Dendritic cell treated with granulocyte-macrophage colony-stimulating factor and Interleukin-4, amounts not matched to agents 40 ng/mL and 50 ng/mL, for 4 days (primary cell): ENCODE results near the gene GNLY.
"Not testable (repeated sequence)": the region's sequence is repeated elsewhere in the genome, so short reads cannot be mapped to it uniquely, and the experiment has no call there.

Source experiments
- H3K27ac Mint-ChIP-seq: one replicate; pipeline ENCODE4 v1.8.0; 2022; ENCODE audit warnings: mild to moderate bottlenecking, mixed read lengths
- H3K27me3 Mint-ChIP-seq: one replicate; pipeline ENCODE4 v1.8.0; 2022; ENCODE audit warnings: mild to moderate bottlenecking, mixed read lengths
- H3K36me3 Mint-ChIP-seq: one replicate; pipeline ENCODE4 v1.8.0; 2022; ENCODE audit warnings: low read depth, mixed read lengths
- H3K4me1 Mint-ChIP-seq: one replicate; pipeline ENCODE4 v1.8.0; 2022; ENCODE audit warnings: low read depth, mixed read lengths
- H3K4me3 Mint-ChIP-seq: one replicate; pipeline ENCODE4 v1.8.0; 2022; ENCODE audit warnings: mild to moderate bottlenecking, moderate library complexity, mixed read lengths
- H3K9me3 Mint-ChIP-seq: one replicate; pipeline ENCODE4 v1.8.0; 2022; ENCODE audit warnings: mixed read lengths
- intact Hi-C: fragments of 100-400 bp; cut with micrococcal nuclease; formaldehyde crosslinking; loops from one replicate; pipeline ENCODE4 v1.15.0; 2022

GNLY gene

GRCh38 chr2:85659324-85659981 lies 34.7 kb upstream of the GNLY start:
- Mint-ChIP-seq H3K27me3 (no peaks in the 10 kb centered on the region), H3K4me3 (no peak overlapping the region), H3K9me3 (no peaks in the 10 kb centered on the region), H3K27ac (no peak overlapping the region), H3K36me3 (peaks cover 45% of the 10 kb centered on the region), H3K4me1 (no peaks in the 10 kb centered on the region)
- intact Hi-C loops = no loop called here

DNA sequence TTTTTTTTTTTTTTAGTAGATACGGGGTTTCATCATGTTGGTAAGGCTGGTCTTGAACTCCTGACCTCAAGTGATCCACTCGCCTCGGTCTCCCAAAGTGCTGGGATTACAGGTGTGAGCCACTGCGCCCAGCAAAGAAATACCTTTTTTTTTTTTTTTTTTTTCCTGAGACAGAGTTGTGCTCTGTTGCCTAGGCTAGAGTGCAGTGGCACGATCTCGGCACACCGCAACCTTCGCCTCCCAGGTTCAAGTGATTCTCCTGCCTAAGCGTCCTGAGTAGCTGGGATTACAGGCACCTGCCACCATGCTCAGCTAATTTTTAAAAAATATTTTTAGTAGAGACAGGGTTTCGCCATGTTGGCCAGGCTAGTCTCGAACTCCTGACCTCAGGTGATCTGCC lies 33.9 kb upstream of the GNLY start:
- H3K36me3 Mint-ChIP-seq = peaks cover 40% of the 10 kb centered on the region
- H3K9me3 Mint-ChIP-seq, H3K4me1 Mint-ChIP-seq, intact Hi-C loops, H3K27ac Mint-ChIP-seq, H3K4me3 Mint-ChIP-seq, H3K27me3 Mint-ChIP-seq: not testable (repeated sequence)

- H3K36me3 Mint-ChIP-seq = peaks cover 39% of the 10 kb centered on the region
- H3K9me3 Mint-ChIP-seq = no peaks in the 10 kb centered on the region
Observed at GRCh38 chr2:85660725-85661124, 33.4 kb upstream of the GNLY start.

DNA sequence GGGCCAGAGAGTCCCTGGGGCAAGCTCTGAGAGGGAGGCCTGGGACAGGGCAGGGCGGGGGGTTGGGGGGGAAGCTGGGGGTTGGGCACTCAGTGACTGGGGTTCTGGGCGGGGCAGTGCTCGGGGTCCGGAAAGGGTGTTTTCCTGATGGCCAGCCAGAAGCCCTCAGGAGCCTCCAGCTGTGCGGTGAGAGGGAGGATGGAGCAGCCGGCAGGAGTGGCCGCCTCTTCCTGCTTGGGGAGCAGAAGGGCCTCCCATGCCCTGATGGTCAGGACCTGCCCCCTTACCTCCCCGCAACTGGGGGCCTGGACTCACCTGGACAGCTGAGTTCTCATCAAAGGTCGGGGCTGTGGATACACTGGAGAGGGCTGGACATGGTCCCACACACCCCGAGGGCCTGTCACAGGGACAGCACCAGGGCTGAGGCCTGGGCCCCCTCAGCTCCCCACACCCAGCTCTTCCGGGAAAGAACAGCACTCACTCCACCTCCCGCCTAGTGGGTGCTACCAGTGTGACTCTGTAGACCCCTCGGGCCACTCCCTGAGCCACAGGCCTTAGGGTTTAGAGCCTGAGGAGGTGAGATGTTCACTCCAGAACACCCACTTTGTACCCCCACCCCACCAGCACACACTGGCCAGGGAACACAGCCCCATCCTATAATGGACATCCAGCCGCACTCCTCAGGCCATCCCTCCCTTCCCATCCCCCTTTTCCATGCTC lies 32.9 kb upstream of the GNLY start:
- H3K27ac Mint-ChIP-seq = no peak overlapping the region
- H3K27me3 Mint-ChIP-seq = no peaks in the 10 kb centered on the region
- no peak overlapping the region for H3K4me3 Mint-ChIP-seq
- peaks cover 8% of the 10 kb centered on the region for H3K4me1 Mint-ChIP-seq
- H3K9me3 Mint-ChIP-seq = no peaks in the 10 kb centered on the region
- H3K36me3 Mint-ChIP-seq = peaks cover 33% of the 10 kb centered on the region
- intact Hi-C loops = no loop called here

More at GRCh38 chr2:85660725-85661124, 33.4 kb upstream of the GNLY start:
- H3K27me3 Mint-ChIP-seq = no peaks in the 10 kb centered on the region
- H3K4me3 Mint-ChIP-seq = no peak overlapping the region
- no peak overlapping the region for H3K27ac Mint-ChIP-seq
- intact Hi-C loops = no loop called here
- H3K4me1 Mint-ChIP-seq = peaks cover 2% of the 10 kb centered on the region

DNA sequence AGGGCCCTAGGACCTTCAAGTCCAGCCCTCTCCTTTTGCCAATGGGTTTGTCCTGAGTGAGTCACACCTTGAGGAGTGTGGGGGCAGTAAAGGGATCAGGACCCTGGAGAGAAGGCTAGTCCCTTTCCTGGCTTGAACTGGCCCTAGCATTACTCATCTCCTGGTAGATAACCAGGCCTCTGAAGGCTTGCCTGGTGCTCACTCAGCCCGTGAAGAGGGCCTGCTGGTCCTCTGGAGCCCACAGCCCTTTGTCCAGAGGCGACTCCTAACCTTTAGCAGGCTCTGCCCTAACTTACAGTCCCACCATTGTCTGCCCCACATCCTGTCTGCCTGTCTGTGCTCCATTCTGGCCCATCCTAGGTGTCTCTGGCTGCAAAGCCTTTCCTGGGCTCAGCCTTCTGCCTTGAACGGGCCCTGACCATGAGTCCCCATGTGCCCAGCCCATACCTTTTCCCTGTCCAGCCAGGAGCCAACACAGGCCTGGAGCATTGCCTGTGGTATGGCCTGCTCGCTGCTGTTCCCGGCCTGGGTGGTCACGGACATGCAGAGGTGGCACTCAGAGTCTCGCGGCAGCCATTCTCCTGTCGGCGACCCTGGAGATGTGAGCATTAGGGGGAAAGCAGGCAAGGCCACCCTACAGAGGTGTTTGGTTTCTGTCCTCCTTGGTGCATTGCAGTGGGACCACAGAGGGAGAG lies 31.1 kb upstream of the GNLY start:
- Mint-ChIP-seq H3K4me1 (peaks cover 20% of the 10 kb centered on the region), H3K36me3 (peaks cover 17% of the 10 kb centered on the region), H3K27ac (no peak overlapping the region), H3K27me3 (peaks cover 2% of the 10 kb centered on the region), H3K4me3 (no peak overlapping the region), H3K9me3 (no peaks in the 10 kb centered on the region)
- intact Hi-C loops = no loop called here

GRCh38 chr2:85663594-85664565 lies 30.3 kb upstream of the GNLY start:
- no peaks in the 10 kb centered on the region for H3K9me3 Mint-ChIP-seq
- peaks cover 8% of the 10 kb centered on the region for H3K36me3 Mint-ChIP-seq
- peaks cover 29% of the 10 kb centered on the region for H3K4me1 Mint-ChIP-seq
- peaks cover 2% of the 10 kb centered on the region for H3K27me3 Mint-ChIP-seq
- no peak overlapping the region for H3K27ac Mint-ChIP-seq
- H3K4me3 Mint-ChIP-seq = no peak overlapping the region
- intact Hi-C loops = no loop called here

GRCh38 chr2:85665264-85665937 lies 28.8 kb upstream of the GNLY start:
- H3K27me3 Mint-ChIP-seq = peaks cover 2% of the 10 kb centered on the region
- peaks cover 36% of the 10 kb centered on the region for H3K4me1 Mint-ChIP-seq
- no peak overlapping the region for H3K4me3 Mint-ChIP-seq
- H3K27ac Mint-ChIP-seq = peak overlapping the region; percentile 69
- H3K36me3 Mint-ChIP-seq = no peaks in the 10 kb centered on the region
- H3K9me3 Mint-ChIP-seq = no peaks in the 10 kb centered on the region
- intact Hi-C loops = no loop called here

GRCh38 chr2:85666016-85666415 lies 28.1 kb upstream of the GNLY start:
- Mint-ChIP-seq H3K4me3 (no peak overlapping the region), H3K4me1 (peaks cover 40% of the 10 kb centered on the region), H3K36me3 (no peaks in the 10 kb centered on the region), H3K27me3 (peaks cover 2% of the 10 kb centered on the region), H3K9me3 (no peaks in the 10 kb centered on the region), H3K27ac (peak overlapping the region; percentile 69)
- intact Hi-C loops = no loop called here

DNA sequence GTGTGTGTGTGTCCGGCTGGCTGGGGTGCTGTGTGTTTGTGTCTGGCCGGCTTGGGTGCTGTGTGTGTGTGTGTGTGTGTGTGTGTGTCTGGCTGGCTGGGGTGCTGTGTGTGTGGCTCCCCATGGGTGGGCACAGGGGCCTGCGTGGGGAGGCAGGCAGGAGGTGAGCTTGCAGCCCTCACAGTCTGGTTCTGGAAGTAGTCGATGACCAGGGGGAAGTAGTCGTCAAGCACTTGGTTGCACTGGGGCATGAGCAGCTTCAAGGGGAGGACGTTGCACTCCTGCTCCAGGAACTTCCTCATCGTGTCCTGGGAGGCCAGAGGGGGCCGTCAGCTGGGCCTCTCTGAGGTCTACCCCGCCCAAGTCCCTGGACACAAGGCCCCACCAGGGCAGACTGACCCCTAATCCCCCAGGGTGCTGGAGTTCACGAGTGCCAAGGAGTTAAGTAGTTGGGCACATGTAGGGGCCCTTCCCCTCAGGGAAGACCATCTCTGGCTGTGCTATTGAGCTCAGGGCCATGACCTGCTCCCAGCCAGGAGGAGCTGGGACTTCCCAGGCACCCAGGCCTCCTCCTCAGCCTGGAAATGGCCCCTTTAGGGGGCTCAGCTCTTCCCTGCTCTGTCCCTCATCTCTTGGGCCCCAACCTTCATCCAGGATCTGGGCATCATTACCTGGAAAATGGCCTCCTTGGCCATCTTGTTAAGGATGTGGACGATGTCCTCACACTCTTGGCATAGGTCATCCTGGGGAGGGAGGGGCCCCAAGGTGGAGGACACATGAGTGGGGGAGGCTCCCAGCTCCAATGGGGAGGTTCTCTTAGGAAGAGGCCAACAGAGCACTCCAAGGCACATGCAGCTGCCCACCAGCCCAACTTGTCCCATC lies 27.5 kb upstream of the GNLY start:
- Mint-ChIP-seq H3K9me3 (no peaks in the 10 kb centered on the region), H3K4me3 (no peak overlapping the region), H3K27ac (peak overlapping the region; percentile 69), H3K4me1 (peaks cover 40% of the 10 kb centered on the region), H3K27me3 (peaks cover 5% of the 10 kb centered on the region), H3K36me3 (no peaks in the 10 kb centered on the region)
- intact Hi-C loops = no loop called here

- H3K27ac Mint-ChIP-seq = no peak overlapping the region
- no peaks in the 10 kb centered on the region for H3K36me3 Mint-ChIP-seq
- no peak overlapping the region for H3K4me3 Mint-ChIP-seq
- no peaks in the 10 kb centered on the region for H3K9me3 Mint-ChIP-seq
- H3K4me1 Mint-ChIP-seq = peaks cover 45% of the 10 kb centered on the region
- intact Hi-C loops = no loop called here
- H3K27me3 Mint-ChIP-seq = peaks cover 5% of the 10 kb centered on the region
Observed at GRCh38 chr2:85667561-85668008, 26.6 kb upstream of the GNLY start.

DNA sequence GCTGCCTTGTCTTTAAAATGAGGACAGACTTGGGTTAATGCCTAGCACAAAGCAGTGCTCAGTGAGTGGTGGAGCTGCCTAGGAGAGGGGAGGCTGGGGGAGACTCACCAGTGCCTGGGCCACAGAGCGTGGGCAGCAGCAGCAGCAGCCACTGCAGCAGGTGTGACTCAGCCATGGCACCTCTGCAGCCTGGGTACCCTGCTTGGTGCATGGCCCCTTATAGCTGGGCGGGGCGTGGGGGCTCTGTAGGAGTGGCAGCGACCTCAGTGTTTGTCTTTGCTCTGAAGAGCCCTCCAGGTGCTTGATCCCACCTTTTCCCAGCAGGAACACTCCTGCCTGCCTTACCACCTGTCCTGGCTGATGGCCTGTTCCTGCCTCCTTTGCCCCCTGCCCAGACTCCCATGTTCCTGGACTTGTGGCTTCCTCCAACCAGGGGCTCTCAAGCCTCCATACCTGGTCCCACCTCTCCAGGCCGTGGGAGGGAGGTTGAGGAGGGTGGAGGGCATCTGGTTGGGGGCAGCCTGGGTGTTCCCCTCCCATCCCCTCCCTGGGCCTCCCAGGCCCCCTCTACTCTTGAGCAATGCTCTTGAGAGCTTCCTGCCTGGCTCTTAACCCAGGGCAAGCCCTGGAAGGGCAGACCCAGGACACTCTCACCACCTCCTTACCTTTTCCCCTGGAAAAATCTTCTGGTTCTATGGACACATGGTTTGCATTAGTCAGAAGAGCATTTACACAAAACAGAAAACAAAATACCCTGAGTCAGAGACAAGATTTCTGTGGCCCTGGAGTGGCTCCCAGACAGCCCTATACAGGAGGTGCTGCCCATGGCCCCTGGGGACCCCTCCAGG lies 25.9 kb upstream of the GNLY start, which contains the start of gene SFTPB:
TSS of gene SFTPB (minus strand) at position 191 of the 848 bp plus-strand sequence. CDS start at position 175, 16 bp downstream.
- Mint-ChIP-seq H3K27me3 (peaks cover 5% of the 10 kb centered on the region), H3K27ac (peak within 1 kb of the TSS; percentile 1)
- intact Hi-C loops = no loop called here

GRCh38 chr2:85668857-85669142 lies 25.4 kb upstream of the GNLY start:
- Mint-ChIP-seq H3K27me3 (peaks cover 5% of the 10 kb centered on the region), H3K36me3 (no peaks in the 10 kb centered on the region), H3K4me3 (no peak overlapping the region), H3K27ac (peak overlapping the region; percentile 1), H3K4me1 (peaks cover 58% of the 10 kb centered on the region), H3K9me3 (no peaks in the 10 kb centered on the region)
- intact Hi-C loops = no loop called here

More for the DNA sequence above, 25.9 kb upstream of the GNLY start, which contains the start of gene SFTPB:
- Mint-ChIP-seq H3K4me1 (peaks cover 52% of the 10 kb centered on the region), H3K4me3 (no peak within 1 kb of the TSS), H3K36me3 (no peaks in the 10 kb centered on the region), H3K9me3 (no peaks in the 10 kb centered on the region)
